Esophagus muscularis mucosa (tissue), 3 donors: ENCODE results near the gene RPAIN.

Experiments
- CTCF ChIP-seq, 3 experiments: fragments of 200-600 bp in 2 of 3; fragments of 450-650 bp in 1 of 3; sonication (generic) in 2 of 3; IDR thresholded peaks; one replicate each; pipeline ENCODE4 v1.5.1; 2017 to 2019; ENCODE audit warnings: antibody characterized with exemption in 3 of 3, mild to moderate bottlenecking in 2 of 3, moderate library complexity in 1 of 3
- POLR2AphosphoS5 ChIP-seq, 2 donors: sonication (generic); formaldehyde crosslinking; IDR thresholded peaks; one replicate each; pipeline ENCODE4 v1.6.1; 2017; ENCODE audit warnings: antibody characterized with exemption in 2 of 2

- TF ChIP-seq CTCF (IDR thresholded peaks at IDR 0.05) (no peak), POLR2AphosphoS5 (IDR thresholded peaks at IDR 0.05) (no peak)
These were observed 61.5 kb downstream of the RPAIN start for GRCh38 chr17:5481451-5481850.
